B cell (primary cell): ENCODE data around the gene NCBP2L. TPM values are rescaled to one million over a fixed set of nuclear protein-coding genes. Genes with fewer than 3 reads are reported as not detected.

Source experiments
- ATAC-seq: fragments of 200-7000 bp; cut with Tn5 transposase; one replicate; pipeline ENCODE4 v1.10.0; 2021; ENCODE audit warnings: low read depth, mild to moderate bottlenecking, moderate number of reproducible peaks, moderate library complexity
- CTCF ChIA-PET: fragments of 350-600 bp; sonication (Branson Sonifier 250); formaldehyde crosslinking; loops from one replicate; lab custom pipeline; 2021; ENCODE audit warnings: antibody characterized with exemption, inconsistent platforms; lab: Charles Lee
- POLR2A ChIA-PET: fragments of 350-600 bp; sonication (Branson Sonifier 250); formaldehyde crosslinking; loops from one replicate; lab custom pipeline; 2021; ENCODE audit warnings: antibody characterized with exemption; lab: Charles Lee
- DNase-seq: peaks from one replicate; pipeline ENCODE4 v3.0.0; 2013
- H2AFZ ChIP-seq: 2 replicates; pipeline ENCODE4 v1.6.1; 2012; ENCODE audit warnings: mild to moderate bottlenecking, low read depth, low read length; ENCODE audit not compliant: insufficient read depth, poor library complexity, severe bottlenecking
- H3K27ac ChIP-seq, 2 donors: 1 replicate in 1 of 2; 2 replicates in 1 of 2; pipeline ENCODE4 v1.5.1; 2012 to 2013; ENCODE audit warnings: low read length in 2 of 2, mild to moderate bottlenecking in 2 of 2, moderate library complexity in 1 of 2
- H3K27me3 ChIP-seq, 4 experiments: fragments of 200-600 bp in 1 of 4; sonication (generic) in 1 of 4; replicated peaks in 1 of 4; 1 replicate in 2 of 4; 2 replicates in 2 of 4; pipeline versions ENCODE4 v1.6.1 to v1.7.0; 2013 to 2016; ENCODE audit warnings: low read length in 3 of 4, mild to moderate bottlenecking in 2 of 4, mixed read lengths in 1 of 4, moderate library complexity in 1 of 4; ENCODE audit not compliant: insufficient read depth in 4 of 4, control insufficient read depth in 3 of 4; ENCODE audit errors: control extremely low read depth in 1 of 4
- H3K36me3 ChIP-seq, 2 experiments: replicated peaks in 1 of 2; 1 replicate in 1 of 2; 2 replicates in 1 of 2; pipeline versions ENCODE4 v1.6.1 to v1.7.1; 2013; ENCODE audit warnings: low read length in 1 of 2; ENCODE audit not compliant: insufficient read depth in 2 of 2, control insufficient read depth in 1 of 2; ENCODE audit errors: control extremely low read depth in 1 of 2, extremely low read depth in 1 of 2
- H3K4me1 ChIP-seq, 2 donors: fragments of 200-600 bp in 1 of 2; sonication (generic) in 1 of 2; 1 replicate in 1 of 2; 2 replicates in 1 of 2; pipeline versions ENCODE4 v1.5.1 to v1.6.1; 2013 to 2017; ENCODE audit warnings: low read length in 2 of 2; ENCODE audit not compliant: control insufficient read depth in 2 of 2, insufficient read depth in 2 of 2
- H3K4me2 ChIP-seq: replicated peaks from 2 replicates; pipeline ENCODE3; 2012; ENCODE audit warnings: mild to moderate bottlenecking, low read depth, low read length; ENCODE audit not compliant: poor library complexity, severe bottlenecking
- H3K4me3 ChIP-seq, 5 experiments: fragments of 200-600 bp in 1 of 5; sonication (generic) in 1 of 5; 1 replicate in 3 of 5; 2 replicates in 2 of 5; pipeline versions ENCODE4 v1.5.1 to v1.7.0; 2011 to 2016; ENCODE audit warnings: low read length in 4 of 5, mild to moderate bottlenecking in 4 of 5, low read depth in 2 of 5, control low read depth in 1 of 5, moderate library complexity in 1 of 5; ENCODE audit not compliant: insufficient read depth in 1 of 5; ENCODE audit errors: control extremely low read depth in 1 of 5, extremely low read depth in 1 of 5
- H3K79me2 ChIP-seq: fragments of 200-600 bp; sonication (generic); one replicate; pipeline ENCODE4 v1.6.0; 2016; ENCODE audit warnings: low read length; ENCODE audit not compliant: control insufficient read depth, insufficient read depth
- H3K9ac ChIP-seq: fragments of 200-600 bp; sonication (generic); 2 replicates; pipeline ENCODE4 v1.6.1; 2017; ENCODE audit warnings: mild to moderate bottlenecking, low read length, moderate library complexity
- H3K9me3 ChIP-seq, 3 donors: one replicate each; pipeline versions ENCODE4 v1.6.1 to v1.7.1; 2013; ENCODE audit warnings: low read length in 2 of 3; ENCODE audit not compliant: control insufficient read depth in 2 of 3, insufficient read depth in 1 of 3; ENCODE audit errors: control extremely low read depth in 1 of 3
- H4K20me1 ChIP-seq: 2 replicates; pipeline ENCODE4 v1.6.0; 2012; ENCODE audit warnings: mild to moderate bottlenecking, low read length; ENCODE audit not compliant: insufficient read depth, control insufficient read depth, poor library complexity, severe bottlenecking
- H3K27ac Mint-ChIP-seq: one replicate; pipeline ENCODE4 v1.8.0; 2021; ENCODE audit warnings: mixed read lengths
- H3K27me3 Mint-ChIP-seq: one replicate; pipeline ENCODE4 v1.8.0; 2021; ENCODE audit warnings: mixed read lengths
- H3K4me1 Mint-ChIP-seq: one replicate; pipeline ENCODE4 v1.8.0; 2021; ENCODE audit warnings: mixed read lengths
- H3K4me3 Mint-ChIP-seq: one replicate; pipeline ENCODE4 v1.8.0; 2021; ENCODE audit warnings: mixed read lengths
- H3K9me3 Mint-ChIP-seq: one replicate; pipeline ENCODE4 v1.8.0; 2022; ENCODE audit warnings: mixed read lengths; ENCODE audit not compliant: insufficient read depth
- EZH2 ChIP-seq: IDR thresholded peaks from 2 replicates; pipeline ENCODE4 v1.6.1; 2012; ENCODE audit warnings: borderline replicate concordance, low read depth, mild to moderate bottlenecking, moderate library complexity, low read length; ENCODE audit not compliant: insufficient read depth, poor library complexity, severe bottlenecking
- WGBS: methylation state at CpG from one replicate; pipeline ENCODE4 v1.1.5; 2013; ENCODE audit warnings: missing lambda C conversion rate; ENCODE audit not compliant: insufficient coverage; 5-methylcytosine and 5-hydroxymethylcytosine counted together
- intact Hi-C: fragments of 100-400 bp; cut with micrococcal nuclease; formaldehyde crosslinking; loops from one replicate; pipeline ENCODE4 v1.10.0; 2022
- polyA plus RNA-seq: library from polyadenylated mRNA; depleted of rRNA; stranded (reverse); fragments of >200 nt; gene quantifications from 2 replicates; pipeline ENCODE4 v1.2.3, GENCODE V29; 2012
- total RNA-seq, 2 donors: library from RNA; stranded (reverse); fragments of 120-200 nt in 1 of 2; gene quantifications; 1 replicate in 1 of 2; 2 replicates in 1 of 2; pipeline versions ENCODE4 v1.2.3 to v1.2.4, GENCODE V29; 2013 to 2022
- TF ChIP-seq, protein P1 (sequence below): fragments of 200-600 bp; IDR thresholded peaks from one replicate; pipeline ENCODE4 v1.8.0; 2022; ENCODE audit warnings: antibody characterized with exemption, mild to moderate bottlenecking

NCBP2L gene
- total and polyA plus RNA-seq, 2 donors (not counting 1 experiment from before 2014, with no cell fraction given), result not detected

DNA sequence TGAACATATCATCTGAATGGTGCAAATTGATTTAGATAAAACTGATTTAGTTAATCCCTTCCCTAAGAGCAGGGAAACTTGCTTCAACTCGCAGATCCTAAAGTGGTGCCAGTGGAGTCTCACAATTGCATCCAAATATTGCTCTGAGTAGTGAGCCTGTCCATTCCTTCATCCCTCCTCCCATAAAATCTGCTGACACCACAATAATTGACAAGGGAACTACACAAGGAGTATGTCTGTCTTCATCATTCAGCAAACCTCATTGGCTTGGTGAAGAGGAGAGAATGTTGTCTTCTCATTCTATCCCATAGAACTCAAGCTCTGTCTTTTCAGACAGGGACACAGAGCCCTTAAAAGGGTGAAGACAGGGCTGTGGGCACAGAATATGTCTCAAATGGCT lies 52.3 kb downstream of the NCBP2L start:
- Histone ChIP-seq H3K4me3 (no peak overlapping the region), H3K9me3 (no peaks in the 10 kb centered on the region), H4K20me1 (no peaks in the 10 kb centered on the region), H2AFZ (no peak overlapping the region), H3K4me1 (peaks cover 4% of the 10 kb centered on the region in 2 donors), H3K9ac (no peak overlapping the region), H3K4me2 (no peak overlapping the region), H3K27me3 (peaks cover 0 to 14% (median 4%) of the 10 kb centered on the region in 4 experiments), H3K36me3 (no peaks in the 10 kb centered on the region), H3K27ac (no peak overlapping the region), H3K79me2 (no peaks in the 10 kb centered on the region)
- ATAC-seq, result no peak
- TF ChIP-seq, protein P1, sequence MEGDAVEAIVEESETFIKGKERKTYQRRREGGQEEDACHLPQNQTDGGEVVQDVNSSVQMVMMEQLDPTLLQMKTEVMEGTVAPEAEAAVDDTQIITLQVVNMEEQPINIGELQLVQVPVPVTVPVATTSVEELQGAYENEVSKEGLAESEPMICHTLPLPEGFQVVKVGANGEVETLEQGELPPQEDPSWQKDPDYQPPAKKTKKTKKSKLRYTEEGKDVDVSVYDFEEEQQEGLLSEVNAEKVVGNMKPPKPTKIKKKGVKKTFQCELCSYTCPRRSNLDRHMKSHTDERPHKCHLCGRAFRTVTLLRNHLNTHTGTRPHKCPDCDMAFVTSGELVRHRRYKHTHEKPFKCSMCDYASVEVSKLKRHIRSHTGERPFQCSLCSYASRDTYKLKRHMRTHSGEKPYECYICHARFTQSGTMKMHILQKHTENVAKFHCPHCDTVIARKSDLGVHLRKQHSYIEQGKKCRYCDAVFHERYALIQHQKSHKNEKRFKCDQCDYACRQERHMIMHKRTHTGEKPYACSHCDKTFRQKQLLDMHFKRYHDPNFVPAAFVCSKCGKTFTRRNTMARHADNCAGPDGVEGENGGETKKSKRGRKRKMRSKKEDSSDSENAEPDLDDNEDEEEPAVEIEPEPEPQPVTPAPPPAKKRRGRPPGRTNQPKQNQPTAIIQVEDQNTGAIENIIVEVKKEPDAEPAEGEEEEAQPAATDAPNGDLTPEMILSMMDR, result no peak
- TF ChIP-seq EZH2, result no peak
- H3K4me3 Mint-ChIP-seq, result no peak overlapping the region
- CTCF ChIA-PET, result no interaction called here
- POLR2A ChIA-PET, result no interaction called here
- H3K9me3 Mint-ChIP-seq, result no peaks in the 10 kb centered on the region
- no peak overlapping the region for H3K27ac Mint-ChIP-seq
- intact Hi-C loops, result no loop called here
- no peak for DNase-seq
- peaks cover 28% of the 10 kb centered on the region for H3K27me3 Mint-ChIP-seq
- no CpG with 5 or more reads among the region's 1 CpG for WGBS
- H3K4me1 Mint-ChIP-seq, result peaks cover 11% of the 10 kb centered on the region

DNA sequence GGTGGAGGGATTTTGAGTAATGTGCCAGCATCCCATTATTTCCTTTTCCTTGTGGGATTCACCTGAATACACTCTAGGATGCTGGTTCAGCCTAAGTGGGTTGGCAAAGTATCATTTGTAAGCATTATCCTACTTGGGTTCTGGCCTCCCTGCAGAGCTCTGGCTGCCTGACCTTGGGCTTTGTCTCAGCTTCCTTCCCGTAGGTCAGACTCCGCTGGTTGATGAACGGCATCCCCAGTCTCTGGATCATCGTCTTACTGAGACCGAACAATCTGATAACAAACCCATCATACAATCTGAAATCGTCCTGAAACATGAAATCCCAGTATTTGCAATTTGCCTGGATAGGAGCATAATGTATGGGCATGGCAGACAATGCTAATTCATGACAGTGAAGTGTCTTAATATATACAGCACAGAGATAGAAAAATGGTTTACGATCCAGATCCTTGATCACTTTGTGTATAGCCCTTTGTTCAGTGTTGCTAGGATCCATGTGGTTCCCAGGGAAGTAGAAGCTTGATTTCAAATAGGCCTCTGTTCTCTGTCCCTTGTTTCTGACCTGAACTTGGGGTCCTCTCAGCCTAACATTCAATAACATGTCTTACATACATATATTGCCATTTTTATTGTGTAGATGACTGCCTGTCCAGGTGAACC lies 53.7 kb downstream of the NCBP2L start:
- ATAC-seq (no peak), DNase-seq (no peak)
- H3K9ac ChIP-seq, result no peak overlapping the region
- intact Hi-C loops, result no loop called here
- H3K4me3 Mint-ChIP-seq, result no peak overlapping the region
- no peaks in the 10 kb centered on the region for H3K4me1 ChIP-seq
- no peak overlapping the region for H3K4me2 ChIP-seq
- H3K9me3 ChIP-seq, result no peaks in the 10 kb centered on the region
- peaks cover 21% of the 10 kb centered on the region for H3K27me3 Mint-ChIP-seq
- ChIA-PET CTCF (no interaction called here), POLR2A (no interaction called here)
- no peak overlapping the region for H3K27ac Mint-ChIP-seq
- no peak overlapping the region for H3K4me3 ChIP-seq
- TF ChIP-seq, protein P1, result no peak
- TF ChIP-seq EZH2, result no peak
- peaks cover 0 to 8% (median 3%) of the 10 kb centered on the region in 4 experiments for H3K27me3 ChIP-seq
- H2AFZ ChIP-seq, result no peak overlapping the region
- no peak overlapping the region for H3K27ac ChIP-seq
- WGBS, result no CpG with 5 or more reads among the region's 7 CpGs
- no peaks in the 10 kb centered on the region for H3K9me3 Mint-ChIP-seq
- H3K79me2 ChIP-seq, result no peaks in the 10 kb centered on the region
- H4K20me1 ChIP-seq, result no peaks in the 10 kb centered on the region
- no peaks in the 10 kb centered on the region for H3K36me3 ChIP-seq
- peaks cover 5% of the 10 kb centered on the region for H3K4me1 Mint-ChIP-seq
